Activated CD4-positive, alpha-beta T cell treated with anti-CD3 and anti-CD28 coated beads, Interleukin-2, Interleukin-6, amounts not matched to agents 100 ng/mL and 50 ng/mL, durations not matched to agents 16 hours and 8 hours (primary cell): ENCODE results near the gene SMPD3.
A peak's percentile ranks its signal among the peaks of the same experiment; 100 is the strongest.

Source experiments
- DNase-seq: peaks from one replicate; pipeline ENCODE4 v3.0.0-alpha.2; 2020

The SMPD3 gene

DNA sequence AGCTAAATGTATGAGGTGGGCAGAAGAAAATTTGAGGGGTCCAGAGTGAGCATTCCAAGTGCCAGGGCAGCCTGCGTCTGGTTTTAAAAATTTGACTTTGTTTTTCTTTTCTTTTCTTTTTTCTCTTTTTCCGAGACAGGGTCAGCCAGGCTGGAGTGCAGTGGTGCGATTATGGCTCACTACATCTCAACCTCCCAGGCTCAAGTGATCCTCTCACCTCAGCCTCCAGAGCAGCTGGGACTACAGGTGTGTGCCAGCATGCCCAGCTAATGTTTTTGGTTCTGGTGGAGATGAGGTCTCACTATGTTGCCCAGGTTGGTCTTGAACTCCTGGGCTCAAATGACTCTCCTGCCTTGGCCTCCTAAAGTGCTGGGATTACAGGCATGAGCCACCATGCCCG, 15.6 kb downstream of the SMPD3 start:
- DNase-seq, result no peak

DNA sequence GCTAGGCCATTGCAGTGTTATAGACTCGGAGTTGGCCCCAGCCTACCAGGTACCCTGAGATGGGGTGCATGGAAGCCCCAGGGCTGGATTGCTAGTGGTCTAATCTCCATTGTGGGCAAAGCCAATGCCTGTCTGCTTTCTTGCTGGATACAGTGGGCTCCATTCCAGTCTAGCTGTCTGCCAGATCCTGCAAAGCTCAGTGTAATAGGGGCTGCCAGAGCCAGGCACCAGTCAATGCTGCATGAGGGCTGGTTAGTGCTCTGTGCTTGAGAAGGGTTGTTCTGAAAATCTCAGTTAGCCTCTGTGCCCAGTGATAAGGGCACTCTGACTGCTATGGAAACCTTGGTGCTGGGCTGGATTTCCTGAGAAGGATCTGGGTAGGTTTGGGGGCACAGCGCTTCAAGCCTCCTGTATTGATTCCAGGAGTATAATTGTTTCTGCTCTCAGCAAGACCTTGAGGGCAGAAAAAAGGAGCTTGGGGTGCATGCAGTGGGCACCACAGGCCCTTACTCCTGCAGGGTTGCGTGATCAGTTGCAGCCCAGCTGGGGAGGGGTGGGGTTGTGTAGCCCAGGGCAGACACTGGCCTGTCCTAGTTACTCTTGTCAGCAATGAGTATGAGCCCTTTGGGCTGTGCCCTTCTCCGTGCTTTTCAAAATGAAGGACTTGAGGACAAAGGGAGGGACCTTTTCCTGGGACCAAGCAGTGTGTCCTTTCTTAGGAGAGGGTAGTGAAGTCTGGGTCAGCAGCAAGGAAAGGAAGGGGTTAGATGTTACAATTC, 19.0 kb downstream of the SMPD3 start:
- DNase-seq, result no peak

DNA sequence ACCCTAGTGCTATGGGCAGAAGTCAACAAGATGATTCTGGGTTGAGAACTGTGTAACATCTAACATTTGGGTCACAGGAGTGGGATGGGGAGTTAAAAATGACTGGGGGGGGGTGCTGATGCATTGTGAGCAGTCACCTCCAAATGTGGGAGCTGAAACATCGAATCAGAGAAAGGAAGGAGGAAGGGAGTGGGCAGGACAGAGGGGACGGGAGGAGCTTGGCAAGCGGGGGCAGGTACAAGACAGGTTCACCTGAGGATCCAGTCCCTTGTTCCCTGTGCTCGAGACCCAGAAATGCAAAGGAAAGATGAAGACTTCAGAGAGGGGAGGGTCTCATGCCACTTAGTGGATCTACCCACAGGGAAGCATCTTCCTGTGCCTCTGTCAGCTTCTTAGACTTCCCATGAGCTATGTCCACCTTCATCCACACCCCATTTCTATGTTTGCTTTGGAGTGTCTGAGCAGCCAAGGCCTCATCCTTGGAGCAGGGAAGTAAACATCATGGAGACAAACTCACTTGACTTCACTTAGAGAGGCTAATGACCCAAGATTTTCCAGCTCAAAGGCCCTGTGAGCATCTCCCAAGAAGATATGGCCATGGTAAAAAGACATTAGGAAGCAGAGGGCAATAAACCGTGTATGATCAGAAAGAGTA, 20.5 kb downstream of the SMPD3 start:
- DNase-seq, result no peak

DNA sequence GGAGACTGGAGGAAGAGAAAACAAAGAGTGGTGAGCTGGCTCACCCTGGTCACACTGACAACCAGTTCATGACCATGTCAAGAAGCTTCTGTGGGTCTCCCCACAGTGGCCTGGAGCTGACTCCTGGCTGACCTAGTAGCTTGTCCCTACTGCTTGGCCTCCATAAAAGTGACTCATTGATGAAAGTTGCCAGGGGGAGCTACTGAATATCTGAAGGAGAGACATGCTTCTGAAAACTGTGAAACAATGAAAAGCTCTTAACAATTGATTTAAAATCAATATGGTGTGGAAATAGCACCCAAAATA, 22.0 kb downstream of the SMPD3 start:
- no peak for DNase-seq

DNA sequence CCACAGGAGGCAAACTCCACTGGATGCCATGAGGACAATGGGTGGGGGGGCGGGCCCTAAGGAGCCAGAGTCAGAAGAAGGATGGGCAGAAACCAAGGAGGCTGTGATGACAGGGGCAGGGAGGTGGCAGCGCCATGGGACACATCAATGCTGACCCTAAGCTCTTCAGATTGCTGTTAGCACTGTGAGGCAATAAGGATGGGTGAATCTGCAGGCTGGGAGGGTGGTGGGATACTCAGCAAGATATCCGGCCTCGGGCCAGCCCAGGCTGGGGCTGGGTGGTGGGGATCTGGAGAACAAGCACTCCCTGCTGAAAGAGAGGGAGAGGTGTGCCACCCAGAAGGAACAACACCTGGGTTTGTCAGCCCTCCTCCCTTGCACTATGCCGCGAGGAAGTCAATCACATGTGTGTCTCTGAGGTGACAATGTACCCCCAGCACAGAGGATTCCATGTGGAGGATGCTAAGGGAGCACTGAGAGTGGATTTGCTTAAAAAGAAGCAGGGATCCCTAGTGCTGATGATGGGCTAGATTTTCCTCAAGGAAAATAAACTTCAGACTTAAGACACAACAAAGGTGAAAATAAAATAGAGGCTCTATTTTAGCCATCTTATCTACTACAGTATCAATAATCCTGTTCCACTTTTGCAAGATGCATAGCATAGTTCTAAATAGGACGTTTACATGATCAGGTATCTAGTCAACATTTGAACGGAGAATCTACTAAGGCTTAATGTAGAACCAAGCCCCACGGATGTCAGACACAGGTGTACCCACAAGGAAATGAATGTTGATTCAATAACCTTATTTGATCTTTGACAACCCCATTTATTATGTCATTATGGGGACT, 22.6 kb downstream of the SMPD3 start:
- DNase-seq, result no peak

DNA sequence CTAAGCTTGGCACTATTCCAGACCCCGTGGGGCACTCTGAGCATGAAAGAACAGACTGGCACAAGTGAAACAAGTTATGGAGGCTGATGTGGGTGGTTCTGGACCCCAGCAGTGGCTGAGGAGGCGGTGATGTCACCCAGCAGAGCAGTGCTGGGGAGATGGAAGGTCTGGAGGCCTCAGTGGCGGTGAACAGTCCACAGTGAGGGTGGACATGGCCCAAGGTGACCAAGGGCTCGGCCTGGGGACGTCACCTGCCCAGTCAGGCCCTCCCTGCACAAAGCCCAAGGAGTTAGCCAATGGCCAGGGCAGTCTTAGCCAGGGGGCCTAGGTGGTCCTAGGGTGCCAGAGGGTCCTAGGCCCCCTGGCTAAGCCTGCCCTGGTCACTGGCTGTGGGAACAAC, 24.5 kb downstream of the SMPD3 start:
- DNase-seq, result no peak

DNA sequence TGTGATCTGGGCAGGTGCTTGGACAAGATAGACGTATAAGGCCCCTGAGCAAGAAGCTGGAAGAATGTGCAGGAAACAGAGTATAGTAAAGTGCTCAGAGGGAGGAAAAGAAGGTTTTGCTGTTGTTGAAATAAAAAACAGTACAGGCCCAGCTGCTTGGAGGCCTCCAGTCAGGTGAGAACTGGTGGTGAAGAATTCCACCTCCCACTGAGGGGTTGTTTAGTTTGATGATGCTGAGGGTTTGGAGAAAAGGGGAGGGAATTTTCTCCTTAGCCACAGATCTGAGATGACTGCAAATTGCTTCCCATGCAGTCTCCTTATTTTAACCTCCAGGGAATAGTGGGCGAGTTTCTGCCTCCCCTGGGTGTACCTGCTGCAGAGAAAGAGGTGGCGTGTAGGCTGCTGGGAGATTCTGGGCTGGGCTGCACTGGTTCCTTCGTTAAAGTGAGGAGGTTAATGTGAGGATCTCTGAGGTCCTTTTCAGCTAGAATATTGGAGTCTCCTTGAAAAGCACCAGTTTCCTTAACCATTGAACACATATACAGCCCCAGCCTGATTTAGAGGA, 25.8 kb downstream of the SMPD3 start:
- DNase-seq, result no peak

DNA sequence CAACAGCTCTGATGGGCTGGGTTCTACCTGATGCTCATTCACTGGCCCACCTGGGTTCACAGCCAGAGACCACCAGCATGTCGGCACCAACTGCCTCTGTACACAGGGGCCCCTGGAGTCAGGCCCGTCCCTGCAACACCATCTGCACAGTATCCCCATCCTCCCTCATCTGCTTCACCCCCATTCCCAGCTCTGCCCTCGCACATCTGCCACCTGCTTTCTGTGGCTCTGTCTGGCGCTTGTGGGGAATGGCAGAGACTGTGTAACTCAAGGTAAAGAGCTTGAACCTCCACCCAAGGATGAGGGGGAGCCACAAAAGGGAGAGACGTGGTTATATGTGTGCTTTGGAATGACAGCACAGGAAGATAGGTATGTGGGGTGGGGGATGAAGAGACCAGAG, 27.2 kb downstream of the SMPD3 start:
- DNase-seq, result no peak

DNA sequence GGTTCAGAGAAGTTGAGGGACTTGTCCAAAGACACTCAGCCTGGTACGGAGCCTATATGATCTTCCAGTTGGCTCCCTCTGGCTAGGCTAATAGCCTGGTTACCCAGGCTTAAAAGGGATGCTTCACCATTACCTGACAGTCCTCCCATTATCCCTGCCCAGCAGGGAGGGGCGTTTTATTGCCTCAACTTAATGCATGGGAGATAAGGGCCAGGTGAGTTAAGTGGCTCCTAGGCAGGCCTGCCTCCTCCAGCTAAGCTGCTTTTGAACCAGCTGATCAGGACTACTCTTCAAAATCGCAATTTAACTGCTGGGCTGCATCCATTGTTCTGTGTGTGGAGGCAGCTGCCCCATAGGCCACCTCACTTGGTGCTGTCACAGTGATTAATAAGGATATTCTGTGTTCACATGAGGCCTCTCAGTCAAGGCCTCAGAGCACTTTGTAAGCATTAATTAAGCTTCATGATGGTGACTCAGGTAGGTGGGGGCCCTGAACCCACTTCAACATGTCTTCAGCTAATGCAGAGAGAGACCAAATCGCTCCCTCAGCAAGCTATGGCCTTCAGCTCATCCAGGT, 27.9 kb downstream of the SMPD3 start:
- DNase-seq, result no peak

DNA sequence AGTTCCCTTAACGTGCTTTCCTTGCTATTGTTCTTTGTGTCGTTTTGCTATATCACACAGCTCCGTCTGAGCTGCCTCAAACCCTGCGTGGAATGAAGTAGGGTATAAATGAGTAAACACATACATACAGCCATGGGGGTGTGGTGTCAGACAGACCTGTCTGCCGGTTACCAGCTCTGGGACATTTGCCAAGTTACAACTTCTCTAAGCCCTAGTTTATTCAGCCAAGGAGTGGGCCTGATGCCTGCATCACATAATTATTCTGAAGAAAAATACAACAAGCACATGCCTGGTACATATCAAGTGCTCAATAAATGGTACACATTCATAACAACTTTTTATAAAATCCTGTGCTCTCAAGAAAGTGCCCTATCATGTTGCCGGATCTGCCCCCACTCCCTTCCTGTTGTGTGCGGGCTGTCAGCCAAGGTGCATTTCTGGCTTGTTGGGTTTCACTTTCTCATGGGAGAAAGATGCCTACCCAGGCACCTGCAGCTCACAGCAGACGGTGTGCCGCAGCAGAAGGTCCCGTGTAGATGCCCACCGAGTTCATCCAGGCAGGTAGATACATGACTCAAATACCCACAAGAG, 30.5 kb downstream of the SMPD3 start:
- peak; percentile 80 for DNase-seq

DNA sequence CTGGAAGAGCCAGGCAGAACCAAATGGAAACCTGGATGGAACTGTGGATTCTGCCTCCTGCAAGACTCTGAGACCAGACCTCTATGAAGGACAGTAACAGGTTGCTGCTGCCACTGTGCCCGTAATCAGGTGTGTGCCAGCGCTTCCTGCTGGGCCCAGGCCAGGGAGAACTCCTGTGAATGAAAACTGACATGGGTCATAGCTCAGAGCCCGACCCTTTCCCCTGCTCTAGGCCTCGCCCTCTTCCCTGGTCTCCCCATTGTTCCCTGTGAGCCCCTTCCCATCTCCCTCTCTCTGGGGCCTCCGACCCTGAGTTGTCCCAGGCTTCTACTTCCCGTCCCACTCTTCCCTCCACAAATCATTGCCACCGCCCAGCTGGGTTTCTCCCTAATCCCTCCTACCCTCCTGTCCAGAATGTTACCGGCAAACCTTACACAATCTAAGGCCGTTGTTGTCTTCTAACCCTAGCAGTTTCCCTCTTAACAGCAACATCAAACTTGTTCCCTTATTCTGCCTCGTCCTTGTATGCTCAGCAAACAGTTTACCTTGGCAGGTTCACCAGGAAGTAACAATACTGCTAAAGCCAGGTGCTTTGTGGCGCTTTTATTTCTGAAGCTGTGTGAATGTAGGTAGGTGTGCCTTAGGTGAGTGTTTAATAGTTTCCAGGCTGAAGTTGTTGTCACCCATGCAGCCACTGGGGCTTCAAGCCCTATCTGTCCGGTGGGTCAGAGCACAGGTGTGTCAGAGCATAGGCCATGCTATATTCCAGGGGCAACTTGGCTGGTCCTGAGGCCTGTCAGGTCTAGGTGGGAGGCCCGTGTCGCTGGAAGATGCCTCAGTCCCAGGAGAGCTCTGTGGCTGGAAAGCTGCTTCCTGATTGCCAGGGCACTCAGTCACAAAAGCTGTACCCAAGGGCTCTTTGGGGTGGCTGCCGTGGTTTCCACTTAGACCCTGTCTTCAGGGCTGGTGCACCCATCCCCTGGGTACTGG, 32.0 kb downstream of the SMPD3 start:
- no peak for DNase-seq

DNA sequence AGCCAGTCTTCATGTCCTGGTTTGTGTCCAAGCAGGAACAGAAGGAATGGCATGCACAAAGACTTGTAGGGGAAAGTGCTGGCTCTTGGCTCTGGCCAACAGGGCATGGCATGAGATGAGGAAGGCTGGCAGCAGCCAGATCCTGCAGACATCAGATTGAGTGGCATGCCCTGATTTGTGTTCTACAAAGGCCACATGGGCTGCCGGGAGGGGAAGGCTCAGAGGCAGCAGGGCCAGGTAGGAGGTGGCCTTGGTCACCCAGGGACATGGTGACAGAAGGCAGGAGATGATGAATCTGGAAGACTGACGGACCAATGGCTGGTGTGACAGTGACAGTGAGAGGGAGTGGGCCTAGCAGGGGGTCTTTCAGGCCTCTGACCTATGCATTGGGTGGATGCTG, 33.7 kb downstream of the SMPD3 start:
- no peak for DNase-seq

DNA sequence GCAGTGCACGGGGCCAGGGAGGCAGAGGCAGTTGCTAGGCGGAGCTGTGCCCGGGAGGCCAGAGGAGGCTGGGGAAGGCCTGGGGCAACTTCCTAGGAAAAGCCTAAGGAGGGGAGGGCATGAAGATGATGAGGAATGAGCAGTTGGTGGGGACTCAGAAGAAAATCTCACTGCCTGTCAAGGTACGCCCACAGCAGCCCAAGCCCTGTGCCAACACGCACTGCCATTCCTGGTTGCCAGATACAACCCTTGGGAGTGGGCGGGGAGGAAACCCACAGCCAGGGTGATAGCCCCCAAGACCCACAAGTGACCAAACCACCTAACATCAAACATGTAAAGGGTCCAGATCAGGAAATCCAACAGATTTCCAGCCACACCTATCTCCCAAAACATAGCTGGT, 36.2 kb downstream of the SMPD3 start:
- no peak for DNase-seq

DNA sequence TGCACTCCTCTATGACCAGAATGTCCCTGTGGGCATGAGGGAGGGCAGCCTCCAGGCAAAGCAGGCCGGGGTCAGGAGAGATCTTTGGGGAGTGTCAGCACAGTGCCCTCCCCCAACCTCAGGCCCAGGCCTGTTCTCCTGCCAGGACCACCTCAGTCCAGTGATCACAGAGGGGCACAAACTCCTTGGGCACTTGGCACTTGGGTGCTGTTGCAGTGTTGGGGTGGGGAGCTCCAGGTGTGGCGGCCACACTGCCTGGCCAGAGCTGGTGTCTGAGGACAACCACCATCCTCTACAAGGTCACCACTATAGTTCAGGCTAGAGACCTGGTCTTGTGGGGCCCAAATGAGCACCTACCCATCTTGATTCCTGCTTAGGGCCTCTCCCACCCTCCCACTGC, 37.2 kb downstream of the SMPD3 start:
- DNase-seq, result no peak

DNA sequence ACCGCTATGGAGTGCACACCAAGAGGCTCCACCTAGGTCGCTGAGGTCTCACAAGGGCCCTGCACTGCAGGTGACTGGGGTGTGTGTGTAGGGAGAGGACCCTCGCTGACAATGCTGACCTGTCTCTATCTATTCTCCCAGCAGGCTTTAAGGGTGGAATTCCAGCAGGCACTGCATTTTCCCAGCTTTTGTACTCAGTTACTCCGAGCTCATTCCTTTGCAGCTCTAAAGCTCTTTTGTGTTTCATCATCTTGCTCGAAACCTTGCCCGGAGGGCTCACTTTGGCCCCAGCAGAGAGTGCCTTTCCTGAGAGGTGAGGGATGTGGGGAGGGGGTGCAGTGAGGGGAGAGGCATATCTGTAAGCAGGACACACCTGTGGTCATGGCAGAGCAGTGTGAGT, 39.3 kb downstream of the SMPD3 start:
- no peak for DNase-seq

DNA sequence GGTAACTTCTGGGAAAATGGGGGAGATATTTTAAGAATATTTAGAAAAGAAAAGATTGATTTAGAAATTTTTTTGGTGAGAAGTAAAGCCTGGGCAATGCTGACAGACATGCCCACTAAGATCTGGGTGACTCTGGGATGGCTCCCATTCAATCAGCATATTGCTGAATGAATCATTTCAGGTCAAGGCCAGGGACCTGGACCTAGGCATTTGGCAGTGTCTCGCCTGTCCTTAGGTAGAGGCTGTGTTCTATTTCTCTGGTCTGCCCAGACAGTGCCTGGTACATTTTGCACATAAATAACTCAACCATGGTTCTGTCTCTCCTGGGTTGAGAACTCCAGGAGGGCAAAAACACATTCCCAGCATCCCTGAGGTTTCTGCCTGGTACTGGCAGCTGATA, 39.9 kb downstream of the SMPD3 start:
- DNase-seq, result no peak

DNA sequence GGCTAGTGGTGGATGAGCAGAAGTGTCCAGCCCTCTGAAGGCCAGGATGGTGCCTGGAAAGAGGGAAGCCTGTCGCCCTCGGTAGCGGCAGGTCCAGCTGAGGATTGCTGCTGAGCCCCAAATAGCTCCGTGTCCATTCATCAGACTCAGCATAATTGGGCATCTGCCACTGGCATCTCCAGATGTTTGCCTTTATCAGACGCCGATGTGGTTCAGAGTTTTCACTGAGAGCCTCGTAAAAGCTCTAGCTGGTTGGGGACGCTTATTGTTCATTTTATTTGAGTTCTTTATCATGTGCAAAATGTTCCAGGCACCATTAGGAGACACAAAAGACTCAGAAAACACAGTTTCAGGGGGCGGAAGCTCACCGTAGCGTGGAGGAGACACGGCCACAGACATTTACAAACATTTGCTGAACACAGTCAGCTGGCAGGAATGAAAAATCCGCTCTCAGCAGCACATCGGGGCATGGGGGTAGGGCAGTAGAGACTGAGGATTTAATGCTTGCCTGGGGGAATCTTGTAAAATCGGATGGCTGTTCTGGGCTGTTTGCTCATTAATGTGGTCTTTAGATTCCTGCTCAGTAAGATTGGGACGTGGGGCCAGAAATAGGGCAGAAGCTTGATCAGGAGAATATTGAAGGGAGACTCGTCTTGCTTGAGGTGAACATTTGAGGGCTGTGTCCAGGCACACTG, 41.7 kb downstream of the SMPD3 start:
- DNase-seq, result no peak

DNA sequence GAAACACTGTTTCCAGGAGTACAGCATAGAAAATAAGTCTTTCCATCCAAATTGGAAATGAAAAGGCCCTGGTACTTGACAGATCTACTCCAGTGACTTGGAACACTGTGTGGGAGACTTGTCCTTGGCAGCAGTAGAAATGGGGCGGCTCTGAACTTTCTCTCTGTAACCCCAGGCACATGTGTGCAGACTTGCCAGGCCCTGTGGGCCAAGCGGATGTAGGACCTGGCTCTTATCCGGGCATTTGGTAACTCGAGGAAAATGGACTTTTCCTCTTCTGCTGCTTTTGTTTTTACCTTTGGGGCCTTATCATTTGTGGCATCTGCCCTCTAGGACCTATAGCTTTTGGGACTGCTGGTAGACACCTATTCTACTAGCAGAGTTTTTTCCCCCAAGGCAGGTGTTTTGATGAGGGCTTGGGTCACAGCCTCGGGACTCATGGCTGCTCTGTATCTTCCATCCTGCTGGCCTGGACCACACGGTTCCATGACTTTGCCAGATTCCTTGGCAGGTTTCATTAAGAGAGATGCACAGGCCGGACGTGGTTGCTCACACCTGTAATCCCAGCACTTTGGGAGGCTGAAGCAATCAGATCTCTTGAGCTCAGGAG, 43.5 kb downstream of the SMPD3 start:
- no peak for DNase-seq

DNA sequence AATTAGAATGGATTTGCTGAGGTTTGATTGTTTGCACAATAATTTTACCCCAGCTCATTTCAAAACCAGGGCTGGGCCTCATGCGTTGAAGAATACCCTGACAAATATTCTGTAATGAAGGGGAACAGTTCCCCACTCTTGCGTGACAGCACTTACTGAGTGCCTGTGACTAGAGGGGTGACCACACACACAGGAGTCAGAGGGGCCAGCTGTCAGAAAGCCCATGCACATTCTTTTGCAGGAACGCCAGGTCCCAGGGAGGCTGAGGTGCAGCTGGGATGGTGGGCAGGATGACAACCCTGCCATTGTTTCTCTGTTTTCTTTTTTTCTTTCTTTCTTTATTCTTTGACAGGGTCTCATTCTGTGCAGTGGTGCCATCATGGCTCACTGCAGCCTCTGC, 44.6 kb downstream of the SMPD3 start:
- DNase-seq, result no peak

DNA sequence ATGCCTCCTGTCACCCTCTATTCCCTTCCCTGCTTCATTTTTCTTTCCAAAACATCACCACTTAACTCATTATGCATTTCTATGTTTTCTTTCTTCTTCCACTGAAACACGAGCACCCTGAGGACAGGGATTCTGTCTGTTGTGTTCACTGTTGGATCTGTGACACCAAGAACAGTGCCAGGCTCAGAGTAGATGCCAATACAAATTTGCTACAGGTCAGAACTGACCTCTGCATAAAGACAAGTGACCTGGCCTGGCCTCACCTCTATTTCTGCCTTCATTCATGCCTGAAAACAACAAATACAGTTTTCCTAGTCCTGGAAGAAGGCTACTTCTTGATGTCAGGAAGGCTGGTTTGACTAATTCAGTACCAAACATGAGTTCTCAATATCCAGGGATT, 45.1 kb downstream of the SMPD3 start:
- no peak for DNase-seq

DNA sequence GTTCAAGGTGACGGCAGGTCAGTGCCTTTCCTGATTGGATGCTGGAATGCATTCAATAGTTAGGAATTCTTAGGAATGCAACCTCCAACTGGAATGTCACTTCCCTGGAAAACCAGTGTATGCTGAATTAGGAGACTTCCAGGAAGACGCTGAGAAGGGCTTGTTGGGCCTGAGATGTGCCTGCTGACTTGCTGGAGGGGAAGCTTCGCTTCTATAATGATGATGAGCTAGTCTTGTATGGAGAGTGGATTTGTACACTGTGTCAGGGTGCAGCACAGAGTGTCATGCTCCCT, 45.6 kb downstream of the SMPD3 start:
- DNase-seq, result no peak
